Upper lobe of left lung (tissue), 4 donors: ENCODE results near the gene VAV1.

Source experiments
- CTCF ChIP-seq, 6 experiments: fragments of 450-650 bp in 4 of 6; fragments of 200-600 bp in 2 of 6; sonication (generic) in 2 of 6; IDR thresholded peaks; one replicate each; pipeline ENCODE4 v1.5.1; 2016 to 2019; ENCODE audit warnings: antibody characterized with exemption in 6 of 6
- POLR2A ChIP-seq, 4 donors: fragments of 450-650 bp; IDR thresholded peaks; one replicate each; pipeline ENCODE4 v1.5.1; 2016 to 2017; ENCODE audit warnings: antibody characterized with exemption in 4 of 4, mild to moderate bottlenecking in 2 of 4

- TF ChIP-seq CTCF (IDR thresholded peaks at IDR 0.05) (no peak), POLR2A (IDR thresholded peaks at IDR 0.05) (no peak)
These were observed 42.8 kb upstream of the VAV1 start for GRCh38 chr19:6729573-6730152.
